SK-N-SH treated with all-trans-retinoic acid at 6 μM for 48 hours (cell line): ENCODE data around the gene EBF3.

ENCODE experiments used
- ATAC-seq: fragments of 200-7000 bp; cut with Tn5 transposase; 3 replicates; pipeline ENCODE4 v1.9.1; 2020; ENCODE audit warnings: mild to moderate bottlenecking, moderate library complexity
- ARNTL ChIP-seq: fragments of 450-650 bp; formaldehyde crosslinking; IDR thresholded peaks from 2 replicates; pipeline ENCODE4 v1.5.0; 2020; ENCODE audit warnings: low read depth, mild to moderate bottlenecking, moderate library complexity, borderline replicate concordance
- BACH2 ChIP-seq: fragments of 250-450 bp; sonication (Bioruptor Pico); IDR thresholded peaks from 2 replicates; pipeline ENCODE4 v1.9.0; 2021; ENCODE audit warnings: mild to moderate bottlenecking, borderline replicate concordance
- CREB5 ChIP-seq: fragments of 250-450 bp; sonication (Bioruptor Pico); IDR thresholded peaks from 2 replicates; pipeline ENCODE4 v1.5.1; 2020; ENCODE audit warnings: low read depth, mild to moderate bottlenecking, moderate library complexity
- CSDC2 ChIP-seq: fragments of 250-450 bp; sonication (Bioruptor Pico); IDR thresholded peaks from 2 replicates; pipeline ENCODE4 v1.5.0; 2020; ENCODE audit warnings: mild to moderate bottlenecking, moderate library complexity
- CSRNP3 ChIP-seq: fragments of 250-450 bp; sonication (Bioruptor Pico); IDR thresholded peaks from 2 replicates; pipeline ENCODE4 v1.5.1; 2021; ENCODE audit warnings: mild to moderate bottlenecking, moderate library complexity
- ESRRG ChIP-seq: fragments of 250-450 bp; sonication (Bioruptor Pico); IDR thresholded peaks from 2 replicates; pipeline ENCODE4 v1.6.1; 2021; ENCODE audit warnings: mild to moderate bottlenecking
- GLIS3 ChIP-seq: fragments of 250-450 bp; sonication (Bioruptor Pico); IDR thresholded peaks from 2 replicates; pipeline ENCODE4 v1.5.0; 2020; ENCODE audit warnings: mild to moderate bottlenecking, moderate library complexity
- ISL1 ChIP-seq: fragments of 250-450 bp; sonication (Bioruptor Pico); IDR thresholded peaks from 2 replicates; pipeline ENCODE4 v2.1.2; 2022; ENCODE audit warnings: mild to moderate bottlenecking, moderate library complexity
- OSR1 ChIP-seq: fragments of 250-450 bp; sonication (Bioruptor Pico); IDR thresholded peaks from 2 replicates; pipeline ENCODE4 v1.8.0; 2022; ENCODE audit warnings: moderate library complexity, mild to moderate bottlenecking, inconsistent platforms
- PATZ1 ChIP-seq: fragments of 250-450 bp; sonication (Bioruptor Pico); IDR thresholded peaks from 2 replicates; pipeline ENCODE4 v1.8.0; 2020; ENCODE audit warnings: mild to moderate bottlenecking, moderate library complexity, borderline replicate concordance
- PPARA ChIP-seq: fragments of 250-450 bp; sonication (Bioruptor Pico); IDR thresholded peaks from 2 replicates; pipeline ENCODE4 v1.5.0; 2020; ENCODE audit warnings: mild to moderate bottlenecking, borderline replicate concordance
- RARB ChIP-seq: fragments of 250-450 bp; sonication (Bioruptor Pico); IDR thresholded peaks from 2 replicates; pipeline ENCODE4 v1.8.0; 2021; ENCODE audit warnings: mild to moderate bottlenecking, moderate library complexity
- SNAI2 ChIP-seq: fragments of 250-450 bp; sonication (Bioruptor Pico); IDR thresholded peaks from 2 replicates; pipeline ENCODE4 v1.5.0; 2020; ENCODE audit warnings: mild to moderate bottlenecking, moderate library complexity
- TCF4 ChIP-seq: fragments of 250-450 bp; sonication (Bioruptor Pico); IDR thresholded peaks from 2 replicates; pipeline ENCODE4 v1.8.0; 2021; ENCODE audit warnings: mild to moderate bottlenecking, moderate library complexity, borderline replicate concordance
- TSHZ2 ChIP-seq: fragments of 250-450 bp; sonication (Bioruptor Pico); IDR thresholded peaks from 2 replicates; pipeline ENCODE4 v1.5.0; 2020; ENCODE audit warnings: mild to moderate bottlenecking, moderate library complexity
- ZC3H10 ChIP-seq: fragments of 250-450 bp; sonication (Bioruptor Pico); IDR thresholded peaks from 2 replicates; pipeline ENCODE4 v1.5.1; 2021; ENCODE audit warnings: mild to moderate bottlenecking, moderate library complexity
- ZFP3 ChIP-seq: fragments of 250-450 bp; sonication (Bioruptor Pico); IDR thresholded peaks from 2 replicates; pipeline ENCODE4 v1.5.0; 2020; ENCODE audit warnings: mild to moderate bottlenecking, moderate library complexity
- ZFP30 ChIP-seq: fragments of 450-650 bp; formaldehyde crosslinking; IDR thresholded peaks from 2 replicates; pipeline ENCODE4 v1.5.0; 2022; ENCODE audit warnings: mild to moderate bottlenecking, moderate library complexity
- ZNF70 ChIP-seq: fragments of 450-650 bp; formaldehyde crosslinking; IDR thresholded peaks from 2 replicates; pipeline ENCODE4 v1.5.0; 2020; ENCODE audit warnings: mild to moderate bottlenecking, moderate library complexity
- ZNF8 ChIP-seq: fragments of 450-650 bp; formaldehyde crosslinking; IDR thresholded peaks from 2 replicates; pipeline ENCODE4 v1.5.0; 2020; ENCODE audit warnings: mild to moderate bottlenecking, moderate library complexity

The EBF3 gene

GRCh38 chr10:129884398-129885078 is 79.5 kb downstream of the EBF3 start:
- TF ChIP-seq PATZ1 (CRISPR knock-in tag) (no peak), ZNF8 (CRISPR knock-in tag) (no peak), ESRRG (CRISPR knock-in tag) (no peak), PPARA (CRISPR knock-in tag) (no peak), ARNTL (CRISPR knock-in tag) (no peak), TCF4 (CRISPR knock-in tag) (no peak), GLIS3 (no peak), CSRNP3 (CRISPR knock-in tag) (no peak), OSR1 (no peak), ZNF70 (CRISPR knock-in tag) (no peak), CREB5 (CRISPR knock-in tag) (no peak), BACH2 (CRISPR knock-in tag) (no peak)
- no peak for ATAC-seq

GRCh38 chr10:129883626-129884397 is 80.3 kb downstream of the EBF3 start:
- TF ChIP-seq PPARA (CRISPR knock-in tag) (no peak), GLIS3 (no peak), BACH2 (CRISPR knock-in tag) (no peak), CSDC2 (CRISPR knock-in tag) (no peak), OSR1 (no peak), SNAI2 (CRISPR knock-in tag) (no peak), PATZ1 (CRISPR knock-in tag) (no peak), TCF4 (CRISPR knock-in tag) (no peak), ESRRG (CRISPR knock-in tag) (no peak), CSRNP3 (CRISPR knock-in tag) (no peak), ZFP30 (CRISPR knock-in tag) (no peak), ARNTL (CRISPR knock-in tag) (no peak), ZFP3 (CRISPR knock-in tag) (no peak), ZNF70 (CRISPR knock-in tag) (no peak), ZNF8 (CRISPR knock-in tag) (no peak), ISL1 (CRISPR knock-in tag) (no peak), CREB5 (CRISPR knock-in tag) (no peak)
- no peak for ATAC-seq

- ATAC-seq, result no peak
- TF ChIP-seq CSDC2 (CRISPR knock-in tag) (no peak), ZFP30 (CRISPR knock-in tag) (no peak), TCF4 (CRISPR knock-in tag) (no peak), ZNF70 (CRISPR knock-in tag) (no peak), ARNTL (CRISPR knock-in tag) (no peak), RARB (no peak), BACH2 (CRISPR knock-in tag) (no peak), TSHZ2 (CRISPR knock-in tag) (no peak), CSRNP3 (CRISPR knock-in tag) (no peak), ZC3H10 (no peak)
These were observed 81.0 kb downstream of the EBF3 start for GRCh38 chr10:129883029-129883428.
